PC-9 (cell line): ENCODE measurements around the gene XBP1. TPM values are rescaled to one million over a fixed set of nuclear protein-coding genes. Genes with fewer than 3 reads are reported as not detected.

Experiments
- BruUV-seq: library from RNA; stranded (reverse); fragments of 400-500 nt; replicated peaks from 2 replicates; lab custom pipeline; 2021; lab: Mats Ljungman, UMichigan
- CTCF ChIA-PET: fragments of 300-600 bp; sonication (Branson Sonifier 250); formaldehyde crosslinking; loops from one replicate; lab custom pipeline; 2022; ENCODE audit warnings: antibody characterized with exemption; lab: Charles Lee
- POLR2A ChIA-PET: fragments of 300-600 bp; sonication (Branson Sonifier 250); formaldehyde crosslinking; loops from one replicate; lab custom pipeline; 2022; ENCODE audit warnings: antibody characterized with exemption; ENCODE audit not compliant: unreplicated experiment; lab: Charles Lee
- DNase-seq, 2 experiments: peaks; one replicate each; pipeline versions ENCODE4 v3.0.0 to v3.0.0-alpha.2; 2015 to 2022; ENCODE audit warnings: mixed read lengths in 1 of 2
- H2AFZ ChIP-seq: fragments of 200-600 bp; sonication (generic); 2 replicates; pipeline ENCODE4 v1.8.1; 2017; ENCODE audit warnings: antibody characterized with exemption
- H3F3A ChIP-seq: fragments of 200-600 bp; sonication (generic); 2 replicates; pipeline ENCODE4 v1.8.1; 2017; ENCODE audit warnings: antibody characterized with exemption, mild to moderate bottlenecking, low read depth; ENCODE audit not compliant: insufficient read depth
- H3K27ac ChIP-seq: fragments of 200-600 bp; sonication (generic); 2 replicates; pipeline ENCODE4 v1.6.1; 2016; ENCODE audit warnings: mixed run types
- H3K27me3 ChIP-seq: fragments of 200-600 bp; sonication (generic); 2 replicates; pipeline ENCODE4 v1.6.1; 2016; ENCODE audit warnings: low read depth, mixed run types; ENCODE audit not compliant: insufficient read depth
- H3K36me3 ChIP-seq: fragments of 200-600 bp; sonication (generic); 2 replicates; pipeline ENCODE4 v1.6.1; 2016; ENCODE audit warnings: low read depth, mixed run types
- H3K4me1 ChIP-seq: fragments of 200-600 bp; sonication (generic); replicated peaks from 2 replicates; pipeline ENCODE4 v1.6.1; 2016; ENCODE audit warnings: mixed run types; ENCODE audit not compliant: insufficient read depth
- H3K4me2 ChIP-seq: fragments of 200-600 bp; sonication (generic); 2 replicates; pipeline ENCODE4 v1.6.1; 2017; ENCODE audit warnings: mixed run types
- H3K4me3 ChIP-seq: fragments of 200-600 bp; sonication (generic); 2 replicates; pipeline ENCODE4 v1.6.1; 2016; ENCODE audit warnings: mixed run types
- H3K79me2 ChIP-seq: fragments of 200-600 bp; sonication (generic); 2 replicates; pipeline ENCODE4 v1.6.1; 2017; ENCODE audit warnings: low read depth, mixed run types
- H3K9me2 ChIP-seq: fragments of 200-600 bp; sonication (generic); 2 replicates; pipeline ENCODE4 v1.8.1; 2017; ENCODE audit warnings: mild to moderate bottlenecking; ENCODE audit not compliant: insufficient read depth
- H3K9me3 ChIP-seq: fragments of 200-600 bp; sonication (generic); 2 replicates; pipeline ENCODE4 v1.8.1; 2016; ENCODE audit warnings: low read depth; ENCODE audit not compliant: insufficient read depth
- H4K20me1 ChIP-seq: fragments of 200-600 bp; sonication (generic); 2 replicates; pipeline ENCODE4 v1.8.1; 2017; ENCODE audit not compliant: insufficient read depth
- CTCF ChIP-seq: fragments of 200-600 bp; sonication (generic); conservative IDR thresholded peaks from 2 replicates; pipeline ENCODE4 v1.6.1; 2017; ENCODE audit warnings: mixed run types, antibody characterized with exemption, mild to moderate bottlenecking, moderate library complexity
- EZH2 ChIP-seq: fragments of 200-600 bp; sonication (generic); IDR thresholded peaks from 2 replicates; pipeline ENCODE4 v1.8.0; 2017; ENCODE audit warnings: antibody characterized with exemption, low read depth
- intact Hi-C: fragments of 100-400 bp; cut with micrococcal nuclease; formaldehyde crosslinking; loops from one replicate; pipeline ENCODE4 v1.10.0; 2022; ENCODE audit not compliant: unreplicated experiment
- total RNA-seq: library from RNA; stranded (reverse); gene quantifications from 2 replicates; pipeline ENCODE4 v1.2.3, GENCODE V29; 2021

The XBP1 gene
- total RNA-seq, 1 experiment from 2014 or later, result 35.2 TPM

DNA sequence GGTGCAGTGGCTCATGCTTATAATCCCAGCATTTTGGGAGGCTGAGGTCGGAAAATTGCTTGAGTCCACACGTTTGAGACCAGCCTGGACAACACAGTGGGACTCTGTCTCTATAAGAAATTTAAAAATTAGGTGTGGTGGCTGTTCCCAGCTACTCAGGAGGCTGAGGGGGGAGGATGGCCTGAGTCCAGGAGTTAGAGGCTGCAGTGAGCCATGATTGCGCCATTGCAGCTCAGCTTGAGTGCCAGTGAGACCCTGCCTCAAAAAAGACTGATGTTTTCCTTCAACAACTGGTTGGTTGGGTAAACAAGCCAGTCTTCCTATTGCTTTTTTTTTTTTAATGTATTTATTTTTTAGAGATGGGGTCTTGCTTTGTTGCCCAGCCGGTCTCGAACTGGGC lies 9.2 kb downstream of the XBP1 start:
- POLR2A ChIA-PET, result no interaction called here
- no peaks in the 10 kb centered on the region for H3K4me1 ChIP-seq
- intact Hi-C loops, result loop anchor here (2.0 kb wide), 1 partner anchor 38 kb away; no protein-coding TSS in a partner anchor
- H3K27me3 ChIP-seq, result no peaks in the 10 kb centered on the region
- H2AFZ ChIP-seq, result no peak overlapping the region
- H3K79me2 ChIP-seq, result peaks cover 21% of the 10 kb centered on the region
- no peaks in the 10 kb centered on the region for H3K9me3 ChIP-seq
- H3K4me3 ChIP-seq, result no peak overlapping the region
- peaks cover 29% of the 10 kb centered on the region for H3K36me3 ChIP-seq
- peaks cover 33% of the 10 kb centered on the region for H4K20me1 ChIP-seq
- no TSS peak for BruUV-seq
- no peaks in the 10 kb centered on the region for H3K9me2 ChIP-seq
- peaks cover 63% of the 10 kb centered on the region for H3F3A ChIP-seq
- no peak overlapping the region for H3K4me2 ChIP-seq
- no peak for DNase-seq
- no peak overlapping the region for H3K27ac ChIP-seq
- CTCF ChIA-PET, result interaction anchor here (0.6 kb wide), 1 partner anchor 17 kb away, joined by 3 read pairs; no protein-coding TSS in a partner anchor
- TF ChIP-seq EZH2, result no peak
- no peak for TF ChIP-seq CTCF

DNA sequence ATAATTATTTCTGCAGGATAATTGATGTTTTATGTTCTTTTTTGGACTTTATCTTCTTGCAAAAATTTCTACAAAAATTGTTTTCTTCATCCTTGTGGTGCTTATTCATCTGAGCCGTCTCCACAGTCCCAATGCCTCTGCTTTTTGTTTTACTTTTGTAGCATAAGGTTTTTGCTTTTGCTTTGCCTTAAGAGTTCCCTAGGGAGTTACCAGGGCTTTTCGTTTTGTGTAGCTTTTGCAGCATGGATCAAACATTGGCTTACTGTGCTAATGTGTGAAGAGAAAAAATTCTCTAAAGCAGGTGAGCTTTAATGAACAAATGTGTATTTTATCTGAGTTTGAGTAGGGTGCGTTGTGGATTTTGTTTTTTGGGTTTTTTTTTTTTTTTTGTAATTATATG lies 11.8 kb downstream of the XBP1 start:
- H3K79me2 ChIP-seq, result no peaks in the 10 kb centered on the region
- no peak overlapping the region for H2AFZ ChIP-seq
- BruUV-seq, result no TSS peak
- no peak overlapping the region for H3K4me3 ChIP-seq
- H3K4me2 ChIP-seq, result no peak overlapping the region
- intact Hi-C loops, result no loop called here
- no peaks in the 10 kb centered on the region for H3K9me2 ChIP-seq
- ChIA-PET CTCF (no interaction called here), POLR2A (no interaction called here)
- no peaks in the 10 kb centered on the region for H3K9me3 ChIP-seq
- no peak for DNase-seq
- peaks cover 37% of the 10 kb centered on the region for H3F3A ChIP-seq
- peaks cover 15% of the 10 kb centered on the region; the same call in 1 of the 2 replicates for H3K36me3 ChIP-seq
- H3K4me1 ChIP-seq, result no peaks in the 10 kb centered on the region
- no peaks in the 10 kb centered on the region for H3K27me3 ChIP-seq
- peaks cover 7% of the 10 kb centered on the region for H4K20me1 ChIP-seq
- H3K27ac ChIP-seq, result no peak overlapping the region
- TF ChIP-seq CTCF, result no peak
- no peak for TF ChIP-seq EZH2

DNA sequence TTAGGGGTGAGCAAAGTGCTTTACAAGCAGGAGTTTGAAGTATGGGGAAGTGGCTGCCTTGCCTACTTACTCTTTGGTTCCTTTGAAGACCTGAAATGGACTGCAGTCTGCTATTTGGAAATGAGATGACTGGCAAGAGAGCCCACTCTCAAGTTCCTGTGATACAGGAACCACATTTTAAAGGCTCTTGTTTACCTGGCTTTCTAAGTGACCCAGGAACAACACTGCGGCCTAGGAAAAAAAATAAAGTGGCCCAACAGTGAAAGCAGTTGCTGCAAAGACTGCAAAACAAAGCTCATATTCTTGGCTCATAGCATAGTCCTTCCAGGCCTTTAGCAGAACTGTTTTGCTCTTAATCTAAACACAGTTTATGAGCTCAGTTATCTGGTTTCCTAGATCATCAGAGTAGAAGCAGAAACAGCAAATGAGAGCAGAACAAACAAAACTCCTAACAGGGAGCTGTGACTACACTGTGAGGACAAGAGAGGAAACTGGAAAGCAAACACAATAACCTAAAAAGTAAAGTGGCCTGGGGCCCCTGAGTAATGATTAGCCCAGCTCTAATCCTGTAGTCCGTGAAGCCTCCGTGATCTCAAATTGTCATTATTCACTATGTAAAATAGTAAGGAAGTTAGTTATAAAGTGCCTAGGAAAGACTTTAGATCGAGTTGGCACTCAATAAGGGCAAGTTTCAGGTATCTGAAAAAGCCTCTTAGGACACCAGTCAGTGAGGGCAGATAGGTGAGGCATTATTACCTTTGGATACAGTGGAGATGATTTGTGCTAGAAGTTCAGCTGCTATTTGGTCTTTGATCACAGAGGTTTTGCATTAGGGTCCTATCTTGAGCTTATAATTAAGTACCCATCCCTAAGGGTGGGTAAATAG lies 16.3 kb downstream of the XBP1 start:
- Histone ChIP-seq H2AFZ (no peak overlapping the region), H3K79me2 (no peaks in the 10 kb centered on the region; the same call in 1 of the 2 replicates), H3K9me2 (no peaks in the 10 kb centered on the region), H3F3A (peaks cover 2% of the 10 kb centered on the region; the same call in 1 of the 2 replicates), H3K9me3 (no peaks in the 10 kb centered on the region), H3K36me3 (peaks cover 24% of the 10 kb centered on the region; the same call in 1 of the 2 replicates), H3K27me3 (no peaks in the 10 kb centered on the region), H4K20me1 (no peaks in the 10 kb centered on the region), H3K27ac (no peak overlapping the region), H3K4me2 (no peak overlapping the region), H3K4me1 (no peaks in the 10 kb centered on the region), H3K4me3 (no peak overlapping the region)
- BruUV-seq, result no TSS peak
- ChIA-PET POLR2A (no interaction called here), CTCF (no interaction called here)
- no peak for TF ChIP-seq EZH2
- no peak for TF ChIP-seq CTCF
- no peak for DNase-seq
- intact Hi-C loops, result no loop called here
